GM18858 (cell line): ENCODE measurements around the gene CD300LF.

Experiments used
- ATAC-seq: cut with Tn5 transposase; IDR thresholded peaks from one replicate; pipeline ENCODE4 v1.9.1; 2021; ENCODE audit not compliant: unreplicated experiment

Gene CD300LF

GRCh38 chr17:74746376-74746775 lies 33.7 kb upstream of the CD300LF start:
- ATAC-seq, result no peak

GRCh38 chr17:74745548-74746177 lies 32.9 kb upstream of the CD300LF start:
- no peak for ATAC-seq

- ATAC-seq, result no peak
Observed at GRCh38 chr17:74744714-74745547, 32.2 kb upstream of the CD300LF start.

- no peak for ATAC-seq
Observed at GRCh38 chr17:74744349-74744713, 31.6 kb upstream of the CD300LF start.

GRCh38 chr17:74743755-74744154 lies 31.0 kb upstream of the CD300LF start:
- no peak for ATAC-seq

GRCh38 chr17:74742978-74743545 lies 30.3 kb upstream of the CD300LF start:
- ATAC-seq, result no peak

- no peak for ATAC-seq
Observed at GRCh38 chr17:74742153-74742515, 29.4 kb upstream of the CD300LF start.

- ATAC-seq, result no peak
Observed at GRCh38 chr17:74740641-74741387, 28.1 kb upstream of the CD300LF start.

- no peak for ATAC-seq
Observed at GRCh38 chr17:74740173-74740572, 27.4 kb upstream of the CD300LF start.

- no peak for ATAC-seq
Observed at GRCh38 chr17:74739227-74739831, 26.6 kb upstream of the CD300LF start.

- no peak for ATAC-seq
Observed at GRCh38 chr17:74738051-74738996, 25.6 kb upstream of the CD300LF start.

- no peak for ATAC-seq
Observed at GRCh38 chr17:74737299-74738050, 24.8 kb upstream of the CD300LF start.

- no peak for ATAC-seq
Observed at GRCh38 chr17:74736513-74737298, 24.0 kb upstream of the CD300LF start, which contains the start of gene RAB37. TSS of gene RAB37 (plus strand) at chr17:74737256. CDS start at chr17:74737273, 17 bp downstream.

GRCh38 chr17:74734256-74734655 lies 21.5 kb upstream of the CD300LF start:
- no peak for ATAC-seq

GRCh38 chr17:74733365-74734122 lies 20.8 kb upstream of the CD300LF start:
- no peak for ATAC-seq

- no peak for ATAC-seq
Observed at GRCh38 chr17:74732042-74732867, 19.5 kb upstream of the CD300LF start.

- ATAC-seq, result no peak
Observed at GRCh38 chr17:74731347-74731605, 18.6 kb upstream of the CD300LF start.
